GM12878 (cell line): Measurements from ENCODE around the gene MEGF11.

Experiments
- ETV6 ChIP-seq, 2 experiments: fragments of 450-650 bp in 1 of 2; IDR thresholded peaks in 1 of 2; conservative IDR thresholded peaks in 1 of 2; 2 replicates each; pipeline ENCODE4 v1.6.1; 2014; ENCODE audit warnings: antibody characterized with exemption in 1 of 2, borderline replicate concordance in 1 of 2, low read depth in 1 of 2, mild to moderate bottlenecking in 1 of 2, moderate library complexity in 1 of 2
- FOXM1 ChIP-seq: IDR thresholded peaks from 2 replicates; pipeline ENCODE4 v1.6.1; 2012; ENCODE audit warnings: low read depth, mild to moderate bottlenecking, inconsistent platforms, low read length, moderate library complexity
- MYC ChIP-seq: IDR thresholded peaks from 2 replicates; pipeline ENCODE4 v1.6.1; 2011; ENCODE audit warnings: mild to moderate bottlenecking, low read length, moderate library complexity, inconsistent platforms; ENCODE audit not compliant: insufficient read depth, insufficient replicate concordance, insufficient read length, severe bottlenecking
- POLR2AphosphoS5 ChIP-seq: IDR thresholded peaks from 2 replicates; pipeline ENCODE4 v1.6.1; 2011; ENCODE audit warnings: mild to moderate bottlenecking, low read length, inconsistent platforms
- SMC3 ChIP-seq: IDR thresholded peaks from 2 replicates; pipeline ENCODE4 v1.6.1; 2011; ENCODE audit warnings: low read length, improper control_type of control experiment, borderline replicate concordance
- SPI1 ChIP-seq: IDR thresholded peaks from 2 replicates; pipeline ENCODE4 v1.6.1; 2011; ENCODE audit warnings: low read depth, mild to moderate bottlenecking, low read length, moderate library complexity, borderline replicate concordance; ENCODE audit not compliant: insufficient read depth
- TAF1 ChIP-seq: IDR thresholded peaks from 2 replicates; pipeline ENCODE4 v1.6.1; 2011; ENCODE audit warnings: mild to moderate bottlenecking, low read depth, low read length, borderline replicate concordance
- ZZZ3 ChIP-seq: IDR thresholded peaks from 2 replicates; pipeline ENCODE4 v1.6.1; 2011; ENCODE audit warnings: low read depth; ENCODE audit not compliant: control insufficient read depth, insufficient read length
- TF ChIP-seq, protein P1 (sequence below), 3 experiments: IDR thresholded peaks in 2 of 3; conservative IDR thresholded peaks in 1 of 3; 2 replicates each; pipeline ENCODE4 v1.5.1; 2011; ENCODE audit warnings: low read depth in 3 of 3, low read length in 3 of 3, mild to moderate bottlenecking in 3 of 3, control low read depth in 2 of 3, moderate library complexity in 2 of 3, inconsistent platforms in 1 of 3, mixed read lengths in 1 of 3; ENCODE audit not compliant: control insufficient read depth in 2 of 3, insufficient read depth in 1 of 3; ENCODE audit errors: extremely low read depth in 1 of 3

DNA sequence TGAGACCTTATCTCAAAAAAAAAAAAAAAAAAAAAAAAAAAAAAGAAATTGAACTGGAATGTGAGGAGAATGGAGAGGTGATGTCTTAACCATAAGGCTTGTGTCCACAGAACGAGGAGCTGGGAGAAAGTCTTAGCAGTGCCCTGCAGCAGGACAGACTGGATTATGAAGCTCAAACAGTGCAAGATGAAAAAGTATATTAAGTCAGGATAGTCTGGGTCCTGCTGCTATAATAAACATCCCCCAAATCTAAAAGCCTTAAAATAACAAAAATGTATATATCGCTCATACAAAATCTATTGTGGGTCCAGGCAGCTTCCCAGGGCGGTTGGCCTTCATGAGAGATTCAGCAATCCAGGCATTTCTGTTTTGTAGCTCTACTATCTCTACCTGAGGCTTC is 208.7 kb downstream of the MEGF11 start:
- TF ChIP-seq SMC3 (no peak), TAF1 (no peak), ZZZ3 (no peak), ETV6 (conservative IDR thresholded peaks at IDR 0.05 in 1 of 2, IDR thresholded peaks at IDR 0.05 in 1 of 2; ENCODE audit: borderline replicate concordance in 1 of 2, low read depth in 1 of 2) (no peak), MYC (no peak), FOXM1 (no peak), SPI1 (no peak), POLR2AphosphoS5 (no peak)
- TF ChIP-seq, protein P1, sequence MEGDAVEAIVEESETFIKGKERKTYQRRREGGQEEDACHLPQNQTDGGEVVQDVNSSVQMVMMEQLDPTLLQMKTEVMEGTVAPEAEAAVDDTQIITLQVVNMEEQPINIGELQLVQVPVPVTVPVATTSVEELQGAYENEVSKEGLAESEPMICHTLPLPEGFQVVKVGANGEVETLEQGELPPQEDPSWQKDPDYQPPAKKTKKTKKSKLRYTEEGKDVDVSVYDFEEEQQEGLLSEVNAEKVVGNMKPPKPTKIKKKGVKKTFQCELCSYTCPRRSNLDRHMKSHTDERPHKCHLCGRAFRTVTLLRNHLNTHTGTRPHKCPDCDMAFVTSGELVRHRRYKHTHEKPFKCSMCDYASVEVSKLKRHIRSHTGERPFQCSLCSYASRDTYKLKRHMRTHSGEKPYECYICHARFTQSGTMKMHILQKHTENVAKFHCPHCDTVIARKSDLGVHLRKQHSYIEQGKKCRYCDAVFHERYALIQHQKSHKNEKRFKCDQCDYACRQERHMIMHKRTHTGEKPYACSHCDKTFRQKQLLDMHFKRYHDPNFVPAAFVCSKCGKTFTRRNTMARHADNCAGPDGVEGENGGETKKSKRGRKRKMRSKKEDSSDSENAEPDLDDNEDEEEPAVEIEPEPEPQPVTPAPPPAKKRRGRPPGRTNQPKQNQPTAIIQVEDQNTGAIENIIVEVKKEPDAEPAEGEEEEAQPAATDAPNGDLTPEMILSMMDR (IDR thresholded peaks at IDR 0.05 in 2 of 3, conservative IDR thresholded peaks at IDR 0.05 in 1 of 3; ENCODE audit: control insufficient read depth in 2 of 3, extremely low read depth in 1 of 3, insufficient read depth in 1 of 3, low read depth in 3 of 3, low read length in 3 of 3), result no peak
